Neural progenitor cell (in vitro differentiated cells): Measurements from ENCODE around the gene ALG12.

Experiments
- EZH2phosphoT487 ChIP-seq: fragments of 200-600 bp; sonication (generic); IDR thresholded peaks from 2 replicates; pipeline ENCODE4 v1.6.1; 2017; ENCODE audit warnings: antibody characterized with exemption
- TF ChIP-seq, protein P1 (sequence below): fragments of 200-600 bp; sonication (generic); IDR thresholded peaks from 2 replicates; pipeline ENCODE4 v1.5.1; 2017; ENCODE audit warnings: antibody characterized with exemption, mild to moderate bottlenecking

DNA sequence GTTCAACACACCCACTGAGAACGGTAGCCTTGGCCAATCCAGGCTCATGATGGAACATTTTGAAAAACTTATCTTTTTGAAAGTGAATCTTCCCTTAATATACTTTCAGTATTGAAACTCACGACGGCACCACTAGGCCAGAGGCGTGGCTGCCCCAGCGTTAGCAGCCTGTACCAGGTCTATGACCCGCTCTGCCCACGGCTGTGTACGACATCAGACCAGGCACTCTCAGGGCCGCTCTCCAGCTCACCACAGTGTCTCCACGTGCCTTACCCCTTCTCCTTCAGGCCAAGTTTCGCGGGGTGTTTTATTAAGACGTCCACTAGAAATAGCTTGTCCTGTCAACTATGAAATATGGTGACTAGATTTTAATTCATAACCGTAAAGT, 31.2 kb downstream of the ALG12 start:
- TF ChIP-seq, protein P1, sequence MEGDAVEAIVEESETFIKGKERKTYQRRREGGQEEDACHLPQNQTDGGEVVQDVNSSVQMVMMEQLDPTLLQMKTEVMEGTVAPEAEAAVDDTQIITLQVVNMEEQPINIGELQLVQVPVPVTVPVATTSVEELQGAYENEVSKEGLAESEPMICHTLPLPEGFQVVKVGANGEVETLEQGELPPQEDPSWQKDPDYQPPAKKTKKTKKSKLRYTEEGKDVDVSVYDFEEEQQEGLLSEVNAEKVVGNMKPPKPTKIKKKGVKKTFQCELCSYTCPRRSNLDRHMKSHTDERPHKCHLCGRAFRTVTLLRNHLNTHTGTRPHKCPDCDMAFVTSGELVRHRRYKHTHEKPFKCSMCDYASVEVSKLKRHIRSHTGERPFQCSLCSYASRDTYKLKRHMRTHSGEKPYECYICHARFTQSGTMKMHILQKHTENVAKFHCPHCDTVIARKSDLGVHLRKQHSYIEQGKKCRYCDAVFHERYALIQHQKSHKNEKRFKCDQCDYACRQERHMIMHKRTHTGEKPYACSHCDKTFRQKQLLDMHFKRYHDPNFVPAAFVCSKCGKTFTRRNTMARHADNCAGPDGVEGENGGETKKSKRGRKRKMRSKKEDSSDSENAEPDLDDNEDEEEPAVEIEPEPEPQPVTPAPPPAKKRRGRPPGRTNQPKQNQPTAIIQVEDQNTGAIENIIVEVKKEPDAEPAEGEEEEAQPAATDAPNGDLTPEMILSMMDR = no peak
- TF ChIP-seq EZH2phosphoT487 = no peak
